GM19324 (cell line): ENCODE data around the gene TMEM212.

Experiments
- ATAC-seq: cut with Tn5 transposase; IDR thresholded peaks from one replicate; pipeline ENCODE4 v1.9.1; 2021; ENCODE audit warnings: mild to moderate bottlenecking, moderate library complexity; ENCODE audit not compliant: unreplicated experiment, low FRiP score

TMEM212 gene

DNA sequence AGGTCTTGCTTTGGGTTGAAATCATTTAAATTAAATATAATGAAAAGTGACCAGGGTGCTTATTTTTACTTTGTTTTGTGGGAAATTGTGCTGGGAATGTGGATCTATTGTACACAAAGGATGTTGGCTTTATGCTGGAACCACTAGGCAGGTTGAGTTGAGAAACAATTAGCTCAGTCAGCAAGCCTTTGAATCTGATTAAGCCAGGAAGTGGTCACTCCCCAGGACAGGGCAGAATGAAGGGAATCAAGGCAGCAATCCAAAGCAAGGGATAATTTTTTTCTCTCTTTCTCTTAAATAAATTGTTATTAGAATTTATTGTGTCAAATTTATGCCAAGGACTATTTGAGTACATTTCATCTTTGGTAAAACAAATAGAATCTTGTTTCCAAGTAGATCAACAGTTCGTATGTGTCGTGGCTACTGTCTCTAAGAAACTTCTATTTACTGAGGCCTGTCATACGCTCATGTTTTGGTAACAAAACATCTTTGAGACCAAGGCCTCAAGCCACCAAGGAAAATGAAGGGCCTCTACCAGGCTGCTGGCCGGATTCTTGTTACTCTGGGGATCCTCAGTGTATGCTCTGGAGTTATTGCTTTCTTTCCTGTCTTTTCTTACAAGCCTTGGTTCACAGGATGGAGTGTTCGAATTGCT lies at the start of gene TMEM212:
Gene TMEM212 (plus strand): TSS at position 486 of the 655 bp plus-strand sequence. CDS start 35 bp downstream, at position 521.
- no peak for ATAC-seq

DNA sequence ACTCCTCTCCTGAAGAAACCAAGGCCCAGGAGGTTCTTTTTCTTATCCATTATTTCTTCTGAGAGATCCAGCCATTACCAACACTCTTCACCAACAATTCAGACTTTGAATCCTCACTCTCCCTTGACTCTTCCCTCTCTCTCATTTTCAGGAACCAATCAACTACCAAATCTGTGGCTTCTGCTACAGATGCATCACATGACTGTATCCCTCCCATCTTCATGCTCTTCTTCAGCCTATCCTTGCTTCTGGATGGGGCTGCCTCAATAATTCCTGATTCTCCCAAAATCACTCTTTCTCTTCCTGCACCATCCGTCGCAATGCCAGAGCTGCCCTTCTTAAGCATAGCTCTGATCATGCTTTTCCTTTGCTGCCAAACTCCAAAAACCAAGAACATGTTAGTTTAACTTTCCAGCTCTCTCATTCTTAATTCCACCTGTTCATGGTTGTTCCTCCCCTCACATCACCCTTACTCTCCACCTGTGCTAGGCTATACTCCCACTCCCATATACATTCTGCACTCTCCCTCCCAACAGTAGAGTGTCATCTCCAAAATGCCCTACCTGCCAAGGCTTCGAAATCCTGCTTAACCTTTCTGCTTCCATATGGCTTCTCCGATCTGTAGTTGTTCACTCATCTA lies 46.4 kb upstream of the TMEM212 start:
- no peak for ATAC-seq

DNA sequence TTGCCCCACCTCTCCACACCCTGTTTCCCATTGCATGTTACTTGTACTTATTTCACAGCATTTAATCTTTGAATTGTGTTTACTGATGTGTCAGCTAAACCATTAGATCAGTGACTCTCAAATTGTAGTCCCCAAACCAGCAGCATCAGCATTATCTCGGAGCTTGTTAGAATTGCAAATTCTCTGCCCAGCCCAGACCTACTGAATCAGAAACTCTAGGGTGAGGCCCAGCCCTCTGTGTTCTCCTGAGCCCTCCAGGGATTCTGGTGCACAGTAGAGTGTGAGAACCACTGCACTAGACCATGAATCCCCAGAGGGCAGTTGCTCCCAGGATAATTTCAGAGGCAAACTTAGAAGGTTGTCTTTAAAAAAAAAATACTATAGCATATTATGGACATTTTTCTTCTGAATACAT lies 45.9 kb upstream of the TMEM212 start:
- ATAC-seq = peak; percentile 77

DNA sequence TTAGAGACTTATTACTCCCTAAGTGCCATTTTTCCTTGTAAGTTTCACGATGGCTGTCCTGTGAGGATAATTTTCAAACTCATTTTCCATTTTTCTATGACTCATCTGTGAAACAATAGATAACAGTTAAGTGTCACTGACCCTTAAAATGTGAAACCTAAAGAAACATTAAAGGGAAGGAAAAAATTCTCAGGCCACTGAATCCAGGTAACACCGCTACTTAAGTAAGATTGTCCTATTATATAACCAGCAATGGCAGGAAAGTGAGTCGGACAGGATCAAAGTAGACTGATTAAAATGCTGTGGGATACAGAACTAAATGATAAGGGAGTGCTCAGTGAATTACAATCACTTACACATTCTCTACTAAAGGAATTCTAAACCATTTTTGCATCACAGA lies 45.3 kb upstream of the TMEM212 start:
- no peak for ATAC-seq

DNA sequence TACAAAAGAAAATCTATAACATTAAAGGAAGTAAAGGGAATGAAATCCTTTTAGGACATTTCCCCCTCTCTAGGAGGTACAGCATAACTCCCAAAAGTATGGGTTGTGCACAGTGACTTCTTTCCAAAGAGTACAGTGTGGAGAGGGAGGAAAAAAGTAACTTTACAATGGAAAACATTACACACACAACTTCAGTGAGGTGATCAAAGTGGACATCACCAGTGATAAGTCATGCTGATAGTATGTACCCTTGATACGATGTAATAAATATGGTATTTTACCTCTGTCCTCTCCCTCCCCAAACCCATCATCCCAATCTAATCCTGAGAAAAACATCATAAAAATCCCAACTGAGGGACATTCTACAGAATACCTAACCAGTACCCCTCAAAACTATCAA lies 43.6 kb upstream of the TMEM212 start:
- ATAC-seq = no peak

DNA sequence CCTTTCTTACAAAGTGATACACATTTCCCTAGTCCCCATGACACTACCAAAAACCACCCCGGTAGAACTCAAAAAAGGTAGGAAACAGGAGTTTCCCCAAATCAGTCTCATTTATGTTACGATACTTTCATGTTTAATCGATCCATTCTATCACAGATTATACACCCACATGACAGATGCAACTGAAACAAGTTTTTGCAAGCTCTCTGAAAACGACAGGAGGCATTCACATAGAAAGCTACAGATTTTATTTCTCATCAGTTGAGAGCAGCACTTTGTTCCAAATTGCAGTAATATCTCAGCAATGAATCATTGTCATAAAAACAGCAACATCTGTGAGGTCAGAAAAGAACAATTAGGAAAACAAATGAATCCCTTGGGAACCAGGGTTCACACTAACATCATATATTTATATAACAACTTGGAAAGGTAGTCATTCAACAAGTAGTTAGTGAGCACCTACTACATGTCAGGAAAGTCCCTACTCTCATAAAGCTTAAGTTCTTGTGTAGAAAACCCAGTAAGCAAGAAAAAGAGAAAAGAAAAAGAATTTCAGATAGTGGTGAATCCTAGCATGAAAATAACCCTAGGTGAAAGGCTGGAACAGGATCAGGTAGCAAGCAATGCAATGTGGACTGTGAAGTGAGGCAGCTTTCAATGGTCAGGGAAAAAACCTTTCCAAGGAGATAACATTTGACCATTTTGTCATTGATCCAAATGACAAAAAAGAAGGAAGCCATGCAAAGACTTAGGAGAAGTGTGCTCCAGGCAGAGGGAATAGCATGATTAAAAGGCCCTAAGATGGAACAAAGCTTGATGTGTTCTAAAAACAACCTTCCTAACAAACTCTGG lies 41.2 kb upstream of the TMEM212 start:
- no peak for ATAC-seq

DNA sequence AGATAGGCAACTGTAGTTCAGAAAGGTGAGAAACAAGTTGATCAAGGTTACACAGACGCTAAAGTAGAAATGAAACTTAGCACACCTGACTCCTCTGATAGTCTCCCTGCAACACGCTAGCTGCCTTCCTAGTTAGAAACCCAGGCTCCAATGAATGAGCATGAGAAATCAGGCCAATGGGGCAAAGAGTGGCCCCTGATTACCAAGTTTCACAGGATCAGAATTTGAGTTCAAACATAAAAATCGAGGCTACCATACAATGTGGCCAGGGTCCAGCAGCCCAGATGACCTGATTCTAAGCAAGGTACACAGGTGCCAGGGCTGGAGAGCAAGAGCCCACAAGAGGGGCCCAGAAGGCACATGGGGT lies 40.6 kb upstream of the TMEM212 start:
- ATAC-seq = peak; percentile 48

DNA sequence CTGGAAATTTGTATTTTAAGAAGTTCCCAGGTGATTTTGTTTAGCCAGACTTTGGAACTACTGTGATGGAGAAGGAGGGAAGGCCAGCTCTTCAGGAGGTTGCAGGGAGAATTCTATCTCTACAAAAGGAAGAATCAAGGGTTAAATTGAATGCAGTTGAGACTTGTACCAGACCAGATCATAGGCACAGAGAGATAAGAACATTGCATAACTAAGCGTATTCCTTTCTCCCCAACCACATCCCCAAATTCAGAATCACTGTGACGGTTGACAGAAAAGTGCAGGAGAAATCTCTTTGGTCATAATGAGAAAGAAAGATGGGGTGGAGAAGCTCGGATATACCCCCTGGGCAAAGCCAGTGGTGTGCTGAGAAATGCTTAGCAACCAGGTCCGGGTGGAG lies 40.1 kb upstream of the TMEM212 start:
- no peak for ATAC-seq

DNA sequence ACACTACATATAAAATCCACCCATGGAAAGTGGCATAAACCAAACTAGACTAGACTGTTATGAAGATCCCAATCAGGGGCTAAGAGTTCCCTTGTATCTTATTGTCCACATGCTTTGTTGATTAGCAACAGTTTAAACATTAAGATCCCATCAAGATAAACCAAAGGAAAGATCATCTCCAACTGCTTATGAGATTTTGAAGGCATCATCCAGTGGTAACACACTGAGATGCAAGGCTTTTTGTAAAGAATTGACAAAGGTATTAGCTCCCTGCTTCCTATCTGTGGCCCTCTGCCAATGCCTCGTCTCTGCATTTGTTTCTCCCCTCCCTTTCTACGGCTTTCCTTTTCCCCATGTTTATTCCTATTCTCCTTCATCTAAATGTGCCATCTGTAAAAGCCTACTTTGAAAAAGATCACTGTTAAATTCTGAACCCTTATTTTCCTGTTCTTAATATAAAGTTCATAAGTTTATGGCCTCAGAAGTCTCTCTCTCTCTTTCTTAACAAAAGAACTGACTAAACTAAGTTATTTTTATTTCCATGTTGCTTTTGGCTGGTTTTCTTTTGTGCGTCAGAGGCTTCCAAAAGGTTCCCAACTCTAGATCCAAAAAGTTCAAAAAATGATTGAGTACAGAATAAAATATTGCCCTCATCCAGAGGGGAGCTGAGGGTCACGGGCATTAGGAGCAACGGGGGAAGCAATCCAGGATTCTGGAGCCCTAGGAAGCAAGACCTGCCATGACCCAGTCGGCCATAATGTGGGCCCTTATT lies 38.3 kb upstream of the TMEM212 start:
- no peak for ATAC-seq

DNA sequence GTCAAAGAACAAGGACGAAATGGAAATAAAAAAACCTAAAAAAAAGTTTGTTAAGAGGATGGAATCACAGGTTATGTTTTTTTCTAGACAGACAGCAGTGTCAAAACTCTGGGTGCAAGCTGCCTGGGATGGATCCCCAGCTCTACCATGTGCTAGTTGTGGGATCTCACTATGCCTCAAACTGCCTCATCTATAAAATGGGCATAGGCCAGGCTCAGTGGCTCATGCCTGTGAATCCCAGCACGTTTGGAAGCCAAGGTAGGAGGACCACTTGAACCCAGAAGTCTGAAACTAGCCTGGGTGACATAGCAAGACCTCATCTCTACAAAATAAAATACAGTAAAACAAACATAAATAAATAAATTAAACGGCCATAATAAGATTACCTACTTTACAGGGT lies 37.5 kb upstream of the TMEM212 start:
- ATAC-seq = no peak

DNA sequence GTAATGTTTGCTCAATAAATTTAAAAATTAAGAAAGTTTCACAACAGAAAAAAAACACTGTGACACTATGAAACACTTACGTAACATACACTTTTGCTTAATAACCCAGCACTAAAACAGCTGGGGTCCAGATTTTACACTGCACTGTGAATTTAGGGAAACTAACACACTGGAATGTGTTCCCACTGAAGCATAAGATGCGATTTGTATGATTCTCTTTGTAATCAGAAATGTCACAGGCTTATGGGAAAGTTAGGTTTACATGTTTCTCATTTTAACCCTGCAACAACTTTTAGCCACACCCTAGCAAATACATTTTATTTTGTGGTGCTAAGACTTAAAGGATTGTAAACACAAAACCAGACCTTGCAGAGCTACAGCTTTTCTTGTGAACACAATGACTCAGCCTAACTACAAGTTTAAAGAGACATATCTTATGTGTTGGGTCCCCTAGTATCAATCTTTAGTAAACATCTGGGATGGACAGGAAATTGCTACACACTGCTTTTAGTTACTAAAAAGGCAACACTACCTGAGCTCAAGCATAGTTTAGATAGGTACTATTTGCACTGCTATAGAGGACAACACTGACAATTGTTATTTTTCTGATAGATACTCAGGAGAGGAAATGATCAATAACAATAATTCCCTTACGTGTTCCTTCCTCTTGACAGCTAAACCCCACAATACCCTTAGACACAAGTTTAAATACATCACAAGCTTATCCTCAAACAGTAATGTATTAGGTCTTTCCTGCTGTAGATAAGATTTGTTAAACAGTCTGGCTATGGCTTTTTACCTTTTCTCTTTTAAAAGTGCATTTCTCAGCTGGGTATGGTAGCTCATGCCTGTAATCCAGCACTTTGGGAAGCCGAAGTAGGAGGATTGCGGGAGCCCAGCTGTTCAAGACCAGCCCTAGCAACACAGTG lies 36.7 kb upstream of the TMEM212 start:
- ATAC-seq = no peak

DNA sequence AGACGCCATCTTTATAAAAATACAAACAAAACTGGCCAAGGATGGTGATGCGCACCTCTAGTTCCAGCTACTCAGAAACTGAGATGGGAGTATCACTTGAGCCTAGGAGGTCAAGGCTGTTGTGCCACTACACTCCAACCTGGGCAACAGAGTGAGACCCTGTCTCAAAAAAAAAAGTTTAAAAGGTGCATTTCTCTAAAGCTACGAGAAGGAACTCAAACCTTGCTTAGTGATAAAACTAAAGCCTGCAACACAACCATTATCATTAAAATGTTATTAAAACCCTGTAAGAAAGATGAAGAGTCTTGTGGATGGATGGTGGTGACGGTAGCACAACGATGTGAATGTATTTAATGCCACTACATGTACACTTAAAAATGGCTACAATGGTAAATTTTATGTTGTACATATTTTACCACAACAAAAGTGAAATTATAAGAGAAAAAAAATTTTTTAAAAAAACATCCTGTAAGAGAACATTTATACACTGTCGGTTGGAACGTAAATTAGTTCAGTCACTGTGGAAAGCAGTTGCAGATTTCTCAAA lies 35.9 kb upstream of the TMEM212 start:
- no peak for ATAC-seq

DNA sequence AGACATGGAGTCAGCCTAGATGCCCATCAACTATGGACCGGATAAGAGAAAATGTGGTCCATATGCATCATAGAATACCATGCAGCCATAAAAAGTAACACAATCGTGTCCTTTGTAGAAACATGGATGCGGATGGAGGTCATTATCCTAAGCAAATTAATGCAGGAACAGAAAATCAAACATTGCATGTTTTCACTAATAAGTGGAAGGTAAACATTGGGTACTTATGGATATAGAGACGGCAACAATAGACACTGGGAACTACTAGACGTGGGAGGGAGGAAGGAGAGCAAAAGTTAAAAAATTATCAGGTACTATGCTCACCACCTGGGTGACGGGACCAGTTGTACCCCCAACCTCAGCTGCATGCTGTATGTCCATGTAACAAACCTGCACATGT lies 35.3 kb upstream of the TMEM212 start:
- no peak for ATAC-seq

DNA sequence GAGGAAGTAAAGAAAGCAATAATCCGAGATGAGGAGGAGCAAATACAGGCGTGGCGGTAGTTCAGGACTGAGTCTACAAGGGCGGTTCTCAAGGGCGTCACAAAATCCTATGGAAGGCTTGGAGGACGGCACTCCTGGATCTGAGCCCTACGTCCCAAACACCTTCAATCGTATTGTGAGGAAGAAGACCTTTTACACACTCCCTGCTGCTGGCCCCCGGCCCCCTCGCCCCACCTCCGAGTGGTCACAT lies 33.6 kb upstream of the TMEM212 start:
- peak; percentile 37 for ATAC-seq

DNA sequence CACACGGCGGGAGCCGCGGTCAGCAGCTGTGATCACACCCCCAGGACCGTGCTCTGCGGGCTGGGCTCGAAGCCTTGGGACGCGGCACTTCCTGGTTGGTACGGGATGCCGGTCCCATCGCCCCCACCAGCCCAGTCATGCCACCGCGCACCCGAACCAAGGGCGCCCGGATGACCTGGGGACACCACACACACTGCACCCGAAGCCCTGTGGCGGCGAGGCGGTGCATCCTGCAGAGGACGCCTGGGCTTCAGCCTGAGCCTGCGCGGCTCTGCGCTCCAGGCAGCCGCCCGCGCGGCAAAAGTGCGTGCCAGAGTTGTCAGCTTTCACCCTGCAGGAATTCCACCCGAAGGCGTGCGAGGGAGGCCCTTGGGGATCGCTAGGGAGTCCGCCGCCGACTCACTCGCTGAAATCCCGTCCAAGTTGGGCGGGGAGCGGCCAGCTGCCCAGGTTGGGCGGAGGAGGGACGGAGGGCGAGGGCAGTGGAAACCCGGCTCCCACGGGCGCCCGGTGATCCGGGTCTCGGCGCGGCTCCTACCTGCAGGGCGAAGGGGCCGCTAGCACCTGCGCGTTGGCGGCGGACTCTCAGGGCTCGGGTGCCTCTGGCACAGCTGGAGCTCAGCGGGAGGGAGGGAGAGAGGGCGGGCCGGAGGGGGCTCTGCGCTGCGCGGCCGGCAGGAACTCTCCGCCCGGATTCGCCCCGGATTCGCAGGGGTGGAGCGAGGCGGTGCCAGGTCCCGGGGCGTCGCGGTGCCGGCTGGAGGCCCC lies 33.1 kb upstream of the TMEM212 start, which contains the start of gene PLD1:
Gene PLD1 (minus strand): TSS at position 623 of the 768 bp plus-strand sequence. CDS start 72,432 bp downstream, outside the sequence.
- peak; percentile 61 for ATAC-seq

DNA sequence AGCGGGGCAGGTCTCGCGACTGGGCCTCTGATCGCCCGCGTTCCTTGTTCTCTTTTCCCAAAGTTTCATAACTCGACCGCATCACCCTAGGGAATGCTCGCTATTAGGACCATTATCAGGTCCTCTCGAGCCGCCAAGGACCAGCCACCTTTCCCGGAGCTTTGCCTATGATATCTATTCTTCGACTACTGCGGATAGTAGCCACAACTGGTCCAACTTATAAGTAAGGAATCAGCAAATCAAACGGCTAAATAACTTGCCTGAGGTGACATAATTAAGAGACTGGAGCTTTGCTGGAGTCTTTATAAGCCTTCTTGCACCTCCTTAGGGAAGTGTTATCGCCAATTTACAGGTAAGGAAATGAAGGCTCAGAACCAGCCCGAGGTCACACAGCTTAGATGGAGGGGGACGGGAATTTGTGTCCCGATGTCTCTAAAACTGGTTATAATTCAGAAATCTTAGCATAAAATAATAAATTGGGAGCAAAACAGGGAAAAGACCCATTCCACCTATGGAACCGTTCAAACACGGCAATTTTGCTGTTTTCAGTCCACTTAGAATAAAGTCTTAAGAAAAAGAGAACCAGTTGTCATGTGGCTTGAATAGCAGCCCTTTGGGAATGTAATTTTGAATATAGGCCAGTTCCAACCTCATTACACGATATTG lies 32.4 kb upstream of the TMEM212 start:
- no peak for ATAC-seq

DNA sequence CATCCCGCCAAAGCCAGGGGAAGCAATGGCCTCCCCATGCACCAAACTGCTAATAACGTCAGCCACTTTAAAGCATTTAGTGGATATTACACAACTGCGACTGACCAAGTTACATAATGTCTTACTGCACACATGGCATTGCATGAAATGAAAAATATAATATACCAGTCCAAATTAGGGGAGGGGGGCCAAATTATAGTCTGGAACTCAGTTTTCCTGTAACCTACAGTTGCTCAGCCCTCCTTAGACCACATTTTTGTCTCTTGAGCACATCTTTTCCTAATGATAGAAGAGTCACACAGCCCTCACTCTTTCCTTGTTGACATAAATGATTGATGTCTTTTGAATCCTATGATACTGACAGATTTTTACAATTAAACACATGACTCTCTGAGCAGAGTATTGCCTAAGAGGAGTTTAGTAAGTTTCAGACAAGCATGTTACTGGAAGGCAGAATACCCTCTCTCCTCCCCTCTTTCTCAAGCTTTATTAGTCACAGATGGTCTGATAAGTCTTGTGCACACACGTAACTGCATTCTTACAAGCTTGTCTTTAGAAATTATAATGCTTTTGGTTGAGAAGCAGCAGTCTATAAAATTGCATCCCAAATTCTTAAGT lies 31.7 kb upstream of the TMEM212 start:
- no peak for ATAC-seq

DNA sequence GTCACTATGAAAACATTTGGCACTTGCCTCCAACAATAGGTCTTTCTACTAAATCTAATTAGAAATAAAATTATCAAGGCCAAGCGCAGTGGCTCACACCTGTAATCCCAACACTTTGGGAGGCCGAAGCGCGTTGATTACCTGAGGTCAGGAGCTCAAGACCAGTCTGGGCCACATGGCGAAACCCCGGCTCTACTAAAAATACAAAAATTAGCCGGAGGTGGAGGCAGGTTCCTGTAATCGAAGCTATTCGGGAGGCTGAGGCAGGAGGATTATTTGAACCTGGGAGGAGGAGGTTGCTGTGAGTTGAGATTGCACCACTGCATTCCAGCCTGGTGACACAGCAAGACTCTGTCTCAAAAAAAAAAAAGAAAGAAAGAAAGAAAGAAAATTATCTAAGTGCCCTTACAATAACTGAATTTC lies 31.2 kb upstream of the TMEM212 start:
- no peak for ATAC-seq
